AG08395 (cell line): ENCODE data around the gene PRDX2.
"Not testable (repeated sequence)": the region's sequence is repeated elsewhere in the genome, so short reads cannot be mapped to it uniquely, and the experiment has no call there.

Source experiments
- DNase-seq: peaks from one replicate; pipeline ENCODE4 v3.0.0; 2012; ENCODE audit warnings: mixed read lengths, low spot score

The PRDX2 gene

GRCh38 chr19:12825254-12826131 is 23.9 kb upstream of the PRDX2 start:
- no peak for DNase-seq

- no peak for DNase-seq
These were observed 20.2 kb upstream of the PRDX2 start for GRCh38 chr19:12821761-12822160.

- DNase-seq = not testable (repeated sequence)
These were observed 16.2 kb upstream of the PRDX2 start for GRCh38 chr19:12817810-12818209.

GRCh38 chr19:12817188-12817587 is 15.6 kb upstream of the PRDX2 start:
- DNase-seq = not testable (repeated sequence)

GRCh38 chr19:12815088-12815487 is 13.5 kb upstream of the PRDX2 start:
- DNase-seq = no peak

- peak; percentile 97 for DNase-seq
These were observed 4.9 kb upstream of the PRDX2 start, which contains the start of gene RNASEH2A for GRCh38 chr19:12806242-12807081. Gene RNASEH2A (plus strand): TSS chr19:12806584. CDS start chr19:12806674, 90 bp downstream.

- DNase-seq = no peak
These were observed 2.5 kb upstream of the PRDX2 start for GRCh38 chr19:12804051-12804450.

GRCh38 chr19:12802267-12803106 is 887 bp upstream of the PRDX2 start:
- DNase-seq = no peak

- DNase-seq = no peak
These were observed 606 bp downstream of the PRDX2 start for GRCh38 chr19:12800923-12801465.

GRCh38 chr19:12800466-12800770 is 1.2 kb downstream of the PRDX2 start:
- no peak for DNase-seq

- no peak for DNase-seq
These were observed 1.7 kb downstream of the PRDX2 start for GRCh38 chr19:12799742-12800465.

GRCh38 chr19:12797607-12798006 is 4.0 kb downstream of the PRDX2 start:
- not testable (repeated sequence) for DNase-seq

GRCh38 chr19:12797141-12797587 is 4.4 kb downstream of the PRDX2 start:
- no peak for DNase-seq

- peak; percentile 66 for DNase-seq
These were observed 5.2 kb downstream of the PRDX2 start for GRCh38 chr19:12796146-12797071.

- DNase-seq = no peak
These were observed 6.6 kb downstream of the PRDX2 start for GRCh38 chr19:12794971-12795381.

- DNase-seq = peak; percentile 2
These were observed 7.2 kb downstream of the PRDX2 start for GRCh38 chr19:12794196-12794941.

GRCh38 chr19:12793290-12794195 is 8.1 kb downstream of the PRDX2 start:
- DNase-seq = peak; percentile 97

GRCh38 chr19:12792853-12793289 is 8.7 kb downstream of the PRDX2 start:
- no peak for DNase-seq
